ENCODE results near the gene GPR15LG. TPM values are rescaled to one million over a fixed set of nuclear protein-coding genes. Genes with fewer than 3 reads are reported as not detected.

GPR15LG gene
- total and polyA plus RNA-seq, 2 experiments from 2014 or later = not detected

GRCh38 chr10:84185526-84186175, 12.1 kb downstream of the GPR15LG start (continued):
- no peak for TF ChIP-seq NANOG (IDR thresholded peaks at IDR 0.05; ENCODE audit: borderline replicate concordance)
- TF ChIP-seq, protein P1, sequence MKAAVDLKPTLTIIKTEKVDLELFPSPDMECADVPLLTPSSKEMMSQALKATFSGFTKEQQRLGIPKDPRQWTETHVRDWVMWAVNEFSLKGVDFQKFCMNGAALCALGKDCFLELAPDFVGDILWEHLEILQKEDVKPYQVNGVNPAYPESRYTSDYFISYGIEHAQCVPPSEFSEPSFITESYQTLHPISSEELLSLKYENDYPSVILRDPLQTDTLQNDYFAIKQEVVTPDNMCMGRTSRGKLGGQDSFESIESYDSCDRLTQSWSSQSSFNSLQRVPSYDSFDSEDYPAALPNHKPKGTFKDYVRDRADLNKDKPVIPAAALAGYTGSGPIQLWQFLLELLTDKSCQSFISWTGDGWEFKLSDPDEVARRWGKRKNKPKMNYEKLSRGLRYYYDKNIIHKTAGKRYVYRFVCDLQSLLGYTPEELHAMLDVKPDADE (IDR thresholded peaks at IDR 0.05) = no peak
- TF ChIP-seq, protein P2, sequence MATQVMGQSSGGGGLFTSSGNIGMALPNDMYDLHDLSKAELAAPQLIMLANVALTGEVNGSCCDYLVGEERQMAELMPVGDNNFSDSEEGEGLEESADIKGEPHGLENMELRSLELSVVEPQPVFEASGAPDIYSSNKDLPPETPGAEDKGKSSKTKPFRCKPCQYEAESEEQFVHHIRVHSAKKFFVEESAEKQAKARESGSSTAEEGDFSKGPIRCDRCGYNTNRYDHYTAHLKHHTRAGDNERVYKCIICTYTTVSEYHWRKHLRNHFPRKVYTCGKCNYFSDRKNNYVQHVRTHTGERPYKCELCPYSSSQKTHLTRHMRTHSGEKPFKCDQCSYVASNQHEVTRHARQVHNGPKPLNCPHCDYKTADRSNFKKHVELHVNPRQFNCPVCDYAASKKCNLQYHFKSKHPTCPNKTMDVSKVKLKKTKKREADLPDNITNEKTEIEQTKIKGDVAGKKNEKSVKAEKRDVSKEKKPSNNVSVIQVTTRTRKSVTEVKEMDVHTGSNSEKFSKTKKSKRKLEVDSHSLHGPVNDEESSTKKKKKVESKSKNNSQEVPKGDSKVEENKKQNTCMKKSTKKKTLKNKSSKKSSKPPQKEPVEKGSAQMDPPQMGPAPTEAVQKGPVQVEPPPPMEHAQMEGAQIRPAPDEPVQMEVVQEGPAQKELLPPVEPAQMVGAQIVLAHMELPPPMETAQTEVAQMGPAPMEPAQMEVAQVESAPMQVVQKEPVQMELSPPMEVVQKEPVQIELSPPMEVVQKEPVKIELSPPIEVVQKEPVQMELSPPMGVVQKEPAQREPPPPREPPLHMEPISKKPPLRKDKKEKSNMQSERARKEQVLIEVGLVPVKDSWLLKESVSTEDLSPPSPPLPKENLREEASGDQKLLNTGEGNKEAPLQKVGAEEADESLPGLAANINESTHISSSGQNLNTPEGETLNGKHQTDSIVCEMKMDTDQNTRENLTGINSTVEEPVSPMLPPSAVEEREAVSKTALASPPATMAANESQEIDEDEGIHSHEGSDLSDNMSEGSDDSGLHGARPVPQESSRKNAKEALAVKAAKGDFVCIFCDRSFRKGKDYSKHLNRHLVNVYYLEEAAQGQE (IDR thresholded peaks at IDR 0.05; ENCODE audit: unreplicated experiment) = no peak
- no peak for TF ChIP-seq EZH2phosphoT487 (IDR thresholded peaks at IDR 0.05; ENCODE audit: unreplicated experiment)
- TF ChIP-seq CTCF (conservative IDR thresholded peaks at IDR 0.05; ENCODE audit: low read depth in 2 of 2) = no peak

GRCh38 chr10:84188815-84189214, 15.2 kb downstream of the GPR15LG start:
- Histone ChIP-seq H3K4me3 (no peak overlapping the region), H4K20me1 (replicated peaks; ENCODE audit: insufficient read depth) (no peaks in the 10 kb centered on the region), H3K4me1 (ENCODE audit: insufficient read depth) (no peaks in the 10 kb centered on the region), H3F3A (replicated peaks; ENCODE audit: low read depth) (no peaks in the 10 kb centered on the region), H3K27ac (ENCODE audit: low read depth) (no peak overlapping the region), H3K36me3 (ENCODE audit: insufficient read depth) (no peaks in the 10 kb centered on the region), H3K4me2 (no peak overlapping the region), H2AFZ (no peak overlapping the region), H3K9me2 (ENCODE audit: insufficient read depth) (no peaks in the 10 kb centered on the region), H3K27me3 (ENCODE audit: insufficient read depth) (peaks cover 14% of the 10 kb centered on the region), H3K79me2 (replicated peaks; ENCODE audit: insufficient read depth) (no peaks in the 10 kb centered on the region)
- ATAC-seq (no peak), DNase-seq (ENCODE audit: low spot score) (no peak)
- Mint-ChIP-seq H3K27ac (no peak overlapping the region), H3K27me3 (ENCODE audit: insufficient read depth, low read depth, poor library complexity) (peaks cover 11% of the 10 kb centered on the region), H3K4me1 (no peaks in the 10 kb centered on the region), H3K4me3 (no peak overlapping the region), H3K36me3 (ENCODE audit: low read depth) (no peaks in the 10 kb centered on the region), H3K9me3 (no peaks in the 10 kb centered on the region)
- TF ChIP-seq ZNF114 (CRISPR knock-in tag; IDR thresholded peaks at IDR 0.05) (no peak), POLR2AphosphoS5 (IDR thresholded peaks at IDR 0.05; ENCODE audit: low read depth) (no peak), NANOG (IDR thresholded peaks at IDR 0.05; ENCODE audit: borderline replicate concordance) (no peak), CREB1 (CRISPR knock-in tag; IDR thresholded peaks at IDR 0.05; ENCODE audit: low read depth) (no peak), ZNF462 (CRISPR knock-in tag; IDR thresholded peaks at IDR 0.05) (no peak), CTCF (conservative IDR thresholded peaks at IDR 0.05; ENCODE audit: low read depth in 2 of 2) (no peak)
